Spleen (tissue), 11 donors: ENCODE measurements around the gene DDAH2. TPM values are rescaled to one million over a fixed set of nuclear protein-coding genes. Genes with fewer than 3 reads are reported as not detected.

Source experiments
- DNase-seq: peaks from one replicate; pipeline ENCODE4 v3.0.0-alpha.2; 2020
- H3K27ac ChIP-seq, 8 donors: fragments of 200-600 bp; sonication (generic) in 7 of 8; 1 replicate in 4 of 8; 2 replicates in 4 of 8; pipeline versions ENCODE4 v1.5.0 to v1.8.0; 2016 to 2021; ENCODE audit warnings: inconsistent platforms in 4 of 8, mild to moderate bottlenecking in 4 of 8, moderate library complexity in 1 of 8
- H3K27me3 ChIP-seq, 7 donors: fragments of 200-600 bp; sonication (generic) in 6 of 7; replicated peaks in 1 of 7; 1 replicate in 4 of 7; 2 replicates in 3 of 7; pipeline versions ENCODE4 v1.5.0 to v1.8.0; 2016 to 2021; ENCODE audit warnings: inconsistent platforms in 3 of 7, mild to moderate bottlenecking in 1 of 7
- H3K36me3 ChIP-seq, 6 donors: fragments of 200-600 bp; sonication (generic) in 5 of 6; 1 replicate in 4 of 6; 2 replicates in 2 of 6; pipeline versions ENCODE4 v1.5.0 to v1.8.0; 2016 to 2021; ENCODE audit warnings: inconsistent platforms in 2 of 6
- H3K4me1 ChIP-seq, 6 donors: fragments of 200-600 bp; sonication (generic) in 5 of 6; 1 replicate in 3 of 6; 2 replicates in 3 of 6; pipeline versions ENCODE4 v1.5.0 to v1.8.0; 2016 to 2021; ENCODE audit warnings: inconsistent platforms in 3 of 6
- H3K4me3 ChIP-seq, 8 donors: fragments of 200-600 bp; sonication (generic) in 7 of 8; 1 replicate in 4 of 8; 2 replicates in 4 of 8; pipeline versions ENCODE4 v1.5.0 to v1.8.0; 2016 to 2021; ENCODE audit warnings: inconsistent platforms in 4 of 8, mild to moderate bottlenecking in 4 of 8, moderate library complexity in 2 of 8
- H3K9me3 ChIP-seq, 8 donors: fragments of 200-600 bp; sonication (generic) in 7 of 8; 1 replicate in 4 of 8; 2 replicates in 4 of 8; pipeline versions ENCODE4 v1.5.0 to v1.8.0; 2016 to 2021; ENCODE audit warnings: inconsistent platforms in 4 of 8
- CTCF ChIP-seq, 11 experiments: fragments of 200-600 bp in 7 of 11; fragments of 450-650 bp in 4 of 11; sonication (generic) in 4 of 11; IDR thresholded peaks in 8 of 11; conservative IDR thresholded peaks in 3 of 11; 1 replicate in 7 of 11; 2 replicates in 4 of 11; pipeline versions ENCODE4 v1.4.0 to v1.8.0; 2016 to 2021; ENCODE audit warnings: antibody characterized with exemption in 11 of 11, inconsistent platforms in 4 of 11, mild to moderate bottlenecking in 1 of 11
- POLR2A ChIP-seq, 3 donors: fragments of 450-650 bp; IDR thresholded peaks; one replicate each; pipeline ENCODE4 v1.5.1; 2017; ENCODE audit warnings: antibody characterized with exemption in 3 of 3, mild to moderate bottlenecking in 1 of 3
- POLR2AphosphoS5 ChIP-seq, 3 donors: sonication (generic); formaldehyde crosslinking; IDR thresholded peaks; one replicate each; pipeline ENCODE4 v1.5.1; 2017; ENCODE audit warnings: antibody characterized with exemption in 3 of 3
- WGBS, 5 donors: extraction: QIAGEN DNeasy Blood & Tissue Kit in 3 of 5; methylation state at CpG; one replicate each; pipeline versions ENCODE4 v1.1.5 to v1.1.7; 2013 to 2018; 5-methylcytosine and 5-hydroxymethylcytosine counted together
- intact Hi-C: fragments of 100-400 bp; cut with DNase I; formaldehyde crosslinking; loops from one replicate; pipeline ENCODE4 v1.15.0; 2023; ENCODE audit warnings: low total_unique reads
- polyA plus RNA-seq, 3 donors: library from polyadenylated mRNA; stranded (reverse); fragments of 200-250 nt; gene quantifications; one replicate each; pipeline ENCODE4 v1.2.1, GENCODE V29; 2013
- total RNA-seq, 7 donors: library from RNA; depleted of rRNA in 3 of 7; stranded (reverse); fragments of >200 nt in 3 of 7; fragmentation: NEBNext Ultra II Directional in 4 of 7; extraction: Animal tissue kit (Norgen Biotek cat#: 25700) in 4 of 7; gene quantifications; one replicate each; pipeline versions ENCODE4 v1.1.0 to v1.2.1, GENCODE V29; 2016 to 2021
- donor health status: healthy with polysubstance abuse.
- donor health status: DM: no; HTN: no; CAD: no; lungs with moderate emphysema.
- donor health status: DM: no; HTN: no; CAD: no.
- donor health status: Bipolar disorder and iron deficiency.
- donor health status: healthy.
- donor health status: DM: no; HTN: no; CAD: no.
- donor health status: DM: yes; HTN: yes; CAD: no.

DDAH2 gene
- total and polyA plus RNA-seq, 10 donors = 63.0 to 116 (median 76.7) TPM

GRCh38 chr6:31758281-31758680 lies 29.2 kb upstream of the DDAH2 start:
- 94 to 100% (median 97%) methylated on average over 2 of the region's 2 CpGs for WGBS, 5 donors
- Histone ChIP-seq H3K4me1 (no peaks in the 10 kb centered on the region), H3K27me3 (no peaks in the 10 kb centered on the region), H3K36me3 (peaks cover 0 to 51% (median 7%) of the 10 kb centered on the region in 6 donors), H3K27ac (no peak overlapping the region), H3K4me3 (no peak overlapping the region), H3K9me3 (no peaks in the 10 kb centered on the region)
- TF ChIP-seq CTCF (IDR thresholded peaks at IDR 0.05 in 8 of 11, conservative IDR thresholded peaks at IDR 0.05 in 3 of 11) (no peak), POLR2AphosphoS5 (IDR thresholded peaks at IDR 0.05) (no peak), POLR2A (IDR thresholded peaks at IDR 0.05) (no peak)
- DNase-seq = peak; percentile 10
- intact Hi-C loops = no loop called here

- Histone ChIP-seq H3K27me3 (no peaks in the 10 kb centered on the region), H3K36me3 (no peaks in the 10 kb centered on the region), H3K27ac (no peak overlapping the region), H3K4me1 (no peaks in the 10 kb centered on the region), H3K9me3 (no peaks in the 10 kb centered on the region), H3K4me3 (no peak overlapping the region)
- no peak for DNase-seq
- 76 to 87% (median 83%) methylated on average over 6 to 8 of the region's 8 CpGs for WGBS, 5 donors
- no peak for TF ChIP-seq POLR2A (IDR thresholded peaks at IDR 0.05)
- intact Hi-C loops = no loop called here
These were observed 23.7 kb upstream of the DDAH2 start for GRCh38 chr6:31752739-31753319.

GRCh38 chr6:31750411-31751022 lies 21.4 kb upstream of the DDAH2 start:
- no peak for DNase-seq
- WGBS, 5 donors = 93 to 96% (median 94%) methylated on average over 7 of the region's 7 CpGs

GRCh38 chr6:31749301-31750036 lies 20.4 kb upstream of the DDAH2 start:
- TF ChIP-seq POLR2A (IDR thresholded peaks at IDR 0.05) (no peak), CTCF (IDR thresholded peaks at IDR 0.05 in 8 of 11, conservative IDR thresholded peaks at IDR 0.05 in 3 of 11) (no peak), POLR2AphosphoS5 (IDR thresholded peaks at IDR 0.05) (no peak)
- DNase-seq = peak; percentile 18
- no peaks in the 10 kb centered on the region for H3K27me3 ChIP-seq
- WGBS, 5 donors = 86 to 97% (median 96%) methylated on average over 8 of the region's 8 CpGs
- no peaks in the 10 kb centered on the region for H3K4me1 ChIP-seq
- intact Hi-C loops = no loop called here
- H3K4me3 ChIP-seq = no peak overlapping the region
- no peaks in the 10 kb centered on the region for H3K9me3 ChIP-seq
- no peak overlapping the region for H3K27ac ChIP-seq
- peaks cover 0 to 4% (median 0%) of the 10 kb centered on the region in 6 donors for H3K36me3 ChIP-seq

More at GRCh38 chr6:31750411-31751022, 21.4 kb upstream of the DDAH2 start:
- Histone ChIP-seq H3K27me3 (no peaks in the 10 kb centered on the region), H3K9me3 (no peaks in the 10 kb centered on the region), H3K36me3 (peaks cover 0 to 4% (median 0%) of the 10 kb centered on the region in 6 donors), H3K4me3 (no peak overlapping the region), H3K4me1 (no peaks in the 10 kb centered on the region), H3K27ac (no peak overlapping the region)
- TF ChIP-seq CTCF (IDR thresholded peaks at IDR 0.05 in 8 of 11, conservative IDR thresholded peaks at IDR 0.05 in 3 of 11) (no peak), POLR2A (IDR thresholded peaks at IDR 0.05) (no peak), POLR2AphosphoS5 (IDR thresholded peaks at IDR 0.05) (no peak)
- intact Hi-C loops = no loop called here
